ENCODE results near the gene PTPDC1. TPM values are rescaled to one million over a fixed set of nuclear protein-coding genes. Genes with fewer than 3 reads are reported as not detected.

Gene PTPDC1, protein sequence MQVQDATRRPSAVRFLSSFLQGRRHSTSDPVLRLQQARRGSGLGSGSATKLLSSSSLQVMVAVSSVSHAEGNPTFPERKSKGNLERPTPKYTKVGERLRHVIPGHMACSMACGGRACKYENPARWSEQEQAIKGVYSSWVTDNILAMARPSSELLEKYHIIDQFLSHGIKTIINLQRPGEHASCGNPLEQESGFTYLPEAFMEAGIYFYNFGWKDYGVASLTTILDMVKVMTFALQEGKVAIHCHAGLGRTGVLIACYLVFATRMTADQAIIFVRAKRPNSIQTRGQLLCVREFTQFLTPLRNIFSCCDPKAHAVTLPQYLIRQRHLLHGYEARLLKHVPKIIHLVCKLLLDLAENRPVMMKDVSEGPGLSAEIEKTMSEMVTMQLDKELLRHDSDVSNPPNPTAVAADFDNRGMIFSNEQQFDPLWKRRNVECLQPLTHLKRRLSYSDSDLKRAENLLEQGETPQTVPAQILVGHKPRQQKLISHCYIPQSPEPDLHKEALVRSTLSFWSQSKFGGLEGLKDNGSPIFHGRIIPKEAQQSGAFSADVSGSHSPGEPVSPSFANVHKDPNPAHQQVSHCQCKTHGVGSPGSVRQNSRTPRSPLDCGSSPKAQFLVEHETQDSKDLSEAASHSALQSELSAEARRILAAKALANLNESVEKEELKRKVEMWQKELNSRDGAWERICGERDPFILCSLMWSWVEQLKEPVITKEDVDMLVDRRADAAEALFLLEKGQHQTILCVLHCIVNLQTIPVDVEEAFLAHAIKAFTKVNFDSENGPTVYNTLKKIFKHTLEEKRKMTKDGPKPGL
- 6.0 and 6.6 TPM in 2 replicates for polyA plus RNA-seq (2011; rRNA removed)
- polyA minus RNA-seq (2011; rRNA and poly(A)+ RNA removed) = 8.6 and 9.3 TPM in 2 replicates

GRCh38 chr9:94084314-94084713, at the start of gene PTPDC1:
TSS of gene PTPDC1 (plus strand) at chr9:94084464. CDS start at chr9:94084531, 67 bp downstream.
- no peak within 1 kb of the TSS for H3K27ac ChIP-seq (ENCODE audit: low read depth, low read length)
- ChIA-PET POLR2A (interaction anchor here (1.2 kb wide), 1 partner anchor 13 kb away, joined by 4 read pairs; no protein-coding TSS in a partner anchor), CTCF (interaction anchor here (1.2 to 4.7 kb wide), 4 partner anchors 9 to 129 kb away, joined by 3 to 28 read pairs (median 4); no protein-coding TSS in a partner anchor)
- no peak for TF ChIP-seq CTCF (IDR thresholded peaks at IDR 0.05; ENCODE audit: low read depth, low read length)
- peak; percentile 62 for DNase-seq (ENCODE audit: low read depth, low spot score)
- no peak within 1 kb of the TSS; the same call in 1 of the 2 replicates for H3K4me3 ChIP-seq (ENCODE audit: low read depth, low read length)
- H3K27me3 ChIP-seq (ENCODE audit: control insufficient read depth, insufficient read depth, low read length) = no peaks in the 10 kb centered on the region
- no peaks in the 10 kb centered on the region; the same call in 1 of the 2 replicates for H3K9me3 ChIP-seq (ENCODE audit: control insufficient read depth, insufficient read depth, low read length)

DNA sequence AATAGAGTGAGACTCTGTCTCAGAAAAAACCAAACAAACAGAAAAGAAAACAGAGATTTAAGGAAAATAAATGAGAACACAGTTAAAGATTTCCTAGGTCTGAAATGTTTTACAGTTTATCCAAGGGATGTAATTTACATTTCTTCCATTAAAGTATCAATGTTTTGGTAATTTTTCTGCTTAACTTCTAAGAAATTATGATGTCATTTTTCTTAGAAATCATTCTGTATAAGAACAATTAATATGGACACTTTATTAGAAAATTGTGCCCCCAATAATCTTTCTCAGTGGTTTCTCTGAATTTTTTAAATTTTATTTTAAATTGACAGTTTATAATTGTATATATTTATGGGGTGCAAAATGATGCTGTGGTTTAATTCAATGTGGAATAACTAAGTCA, 49.8 kb upstream of the PTPDC1 start:
- Histone ChIP-seq H3K27me3 (ENCODE audit: control insufficient read depth, insufficient read depth, low read length) (no peaks in the 10 kb centered on the region), H3K4me3 (ENCODE audit: low read depth, low read length) (no peak overlapping the region), H3K27ac (ENCODE audit: low read depth, low read length) (no peak overlapping the region), H3K9me3 (ENCODE audit: control insufficient read depth, insufficient read depth, low read length) (no peaks in the 10 kb centered on the region; the same call in 1 of the 2 replicates)
- ChIA-PET POLR2A (no interaction called here), CTCF (no interaction called here)
- TF ChIP-seq CTCF (IDR thresholded peaks at IDR 0.05; ENCODE audit: low read depth, low read length) = no peak
- no peak for DNase-seq (ENCODE audit: low read depth, low spot score)

- CTCF ChIA-PET = interaction anchor here (1.4 to 2.0 kb wide), 2 partner anchors 26 kb away, joined by 5 to 9 read pairs; no protein-coding TSS in a partner anchor
- no peak for TF ChIP-seq CTCF (IDR thresholded peaks at IDR 0.05; ENCODE audit: low read depth, low read length)
- no peaks in the 10 kb centered on the region for H3K9me3 ChIP-seq (ENCODE audit: control insufficient read depth, insufficient read depth, low read length)
- no peak for DNase-seq (ENCODE audit: low read depth, low spot score)
- POLR2A ChIA-PET = no interaction called here
- no peak overlapping the region for H3K4me3 ChIP-seq (ENCODE audit: low read depth, low read length)
- H3K27me3 ChIP-seq (ENCODE audit: control insufficient read depth, insufficient read depth, low read length) = no peaks in the 10 kb centered on the region
- H3K27ac ChIP-seq (ENCODE audit: low read depth, low read length) = no peak overlapping the region
Observed at GRCh38 chr9:94039786-94040185, 44.5 kb upstream of the PTPDC1 start.

DNA sequence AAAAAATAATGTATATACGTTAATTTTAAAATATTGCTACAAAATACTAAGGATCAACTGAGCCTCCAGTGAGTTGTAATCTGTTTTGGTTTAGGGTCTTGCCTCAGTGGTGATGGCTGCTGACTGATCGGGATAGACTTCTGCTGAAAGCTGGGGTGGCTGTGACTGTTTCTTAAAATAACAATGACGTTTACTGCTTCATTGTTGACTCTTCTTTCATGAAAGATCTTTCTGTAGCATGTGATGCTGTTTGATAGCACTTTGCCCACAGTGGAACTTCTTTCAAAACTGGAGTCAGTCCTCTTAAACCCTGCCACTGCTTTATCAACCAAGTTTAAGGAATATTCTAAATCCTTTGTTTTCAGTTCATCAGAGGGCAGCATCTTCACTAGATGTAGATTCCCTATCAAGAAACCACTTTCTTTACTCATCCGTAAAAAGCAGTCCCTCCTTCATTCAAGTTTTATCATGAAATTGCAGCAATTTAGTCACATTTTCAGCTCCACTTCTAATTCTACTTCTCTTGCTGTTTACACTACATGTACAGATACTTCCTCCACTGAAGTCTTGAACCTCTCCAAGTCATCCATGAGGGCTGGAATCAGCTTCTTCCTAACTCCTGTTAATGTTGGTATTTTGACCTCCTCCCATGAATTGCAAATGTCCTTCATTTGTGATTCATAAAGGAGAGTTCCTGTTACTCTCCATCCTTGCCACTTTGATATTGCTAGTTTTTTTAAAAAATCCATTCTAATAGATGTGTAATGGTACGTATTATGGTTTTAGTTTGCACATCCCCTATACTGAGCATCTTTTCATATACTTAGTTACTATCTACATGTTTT, 41.5 kb upstream of the PTPDC1 start:
- no peak for TF ChIP-seq CTCF (IDR thresholded peaks at IDR 0.05; ENCODE audit: low read depth, low read length)
- Histone ChIP-seq H3K4me3 (ENCODE audit: low read depth, low read length) (no peak overlapping the region), H3K27ac (ENCODE audit: low read depth, low read length) (no peak overlapping the region), H3K27me3 (ENCODE audit: control insufficient read depth, insufficient read depth, low read length) (no peaks in the 10 kb centered on the region), H3K9me3 (ENCODE audit: control insufficient read depth, insufficient read depth, low read length) (no peaks in the 10 kb centered on the region)
- POLR2A ChIA-PET = no interaction called here
- no peak for DNase-seq (ENCODE audit: low read depth, low spot score)
- CTCF ChIA-PET = no interaction called here

Measured in AG04450 (cell line).